NCI-H187 (cell line): ENCODE results near the gene SLC8B1.
"Not testable (repeated sequence)": the region's sequence is repeated elsewhere in the genome, so short reads cannot be mapped to it uniquely, and the experiment has no call there.

Source experiments
- DNase-seq, 2 experiments: peaks; one replicate each; lab custom pipeline; 2025; lab: John Stamatoyannopoulos, UW

The SLC8B1 gene

GRCh38 chr12:113354192-113354591 lies 19.3 kb upstream of the SLC8B1 start:
- not testable (repeated sequence) for DNase-seq

GRCh38 chr12:113351089-113351488 lies 16.2 kb upstream of the SLC8B1 start:
- no peak for DNase-seq

GRCh38 chr12:113348849-113349536 lies 14.1 kb upstream of the SLC8B1 start:
- DNase-seq, result no peak

- no peak for DNase-seq
These were observed 13.0 kb upstream of the SLC8B1 start for GRCh38 chr12:113347892-113348291.

GRCh38 chr12:113347107-113347506 lies 12.2 kb upstream of the SLC8B1 start:
- no peak for DNase-seq

- no peak for DNase-seq
These were observed 11.4 kb upstream of the SLC8B1 start for GRCh38 chr12:113346353-113346752.

GRCh38 chr12:113345318-113345717 lies 10.4 kb upstream of the SLC8B1 start:
- DNase-seq, result no peak

GRCh38 chr12:113341535-113341934 lies 6.6 kb upstream of the SLC8B1 start:
- DNase-seq, result no peak

GRCh38 chr12:113340061-113340460 lies 5.2 kb upstream of the SLC8B1 start:
- DNase-seq, result no peak

- DNase-seq, result no peak
These were observed 4.6 kb upstream of the SLC8B1 start for GRCh38 chr12:113339540-113339939.

- no peak for DNase-seq
These were observed 778 bp downstream of the SLC8B1 start for GRCh38 chr12:113333877-113334785.

- DNase-seq, result no peak
These were observed 1.5 kb downstream of the SLC8B1 start for GRCh38 chr12:113333418-113333750.

- DNase-seq, result no peak
These were observed 2.1 kb downstream of the SLC8B1 start for GRCh38 chr12:113332688-113333417.

GRCh38 chr12:113330505-113330904 lies 4.4 kb downstream of the SLC8B1 start:
- no peak for DNase-seq

- no peak for DNase-seq
These were observed 5.0 kb downstream of the SLC8B1 start for GRCh38 chr12:113329791-113330417.

- no peak for DNase-seq
These were observed 5.7 kb downstream of the SLC8B1 start for GRCh38 chr12:113329022-113329790.

GRCh38 chr12:113328368-113328889 lies 6.5 kb downstream of the SLC8B1 start:
- no peak for DNase-seq

- DNase-seq, result no peak
These were observed 8.0 kb downstream of the SLC8B1 start for GRCh38 chr12:113326775-113327395.

GRCh38 chr12:113325916-113326315 lies 9.0 kb downstream of the SLC8B1 start:
- no peak for DNase-seq

- DNase-seq, result no peak
These were observed 12.6 kb downstream of the SLC8B1 start for GRCh38 chr12:113322343-113322742.

GRCh38 chr12:113320401-113320800 lies 14.5 kb downstream of the SLC8B1 start:
- no peak for DNase-seq
